GM19455 (cell line): ENCODE measurements around the gene ALG14.
"Not testable (repeated sequence)": the region's sequence is repeated elsewhere in the genome, so short reads cannot be mapped to it uniquely, and the experiment has no call there.

ENCODE experiments used
- ATAC-seq: cut with Tn5 transposase; IDR thresholded peaks from one replicate; pipeline ENCODE4 v1.9.1; 2021; ENCODE audit not compliant: unreplicated experiment

The ALG14 gene

DNA sequence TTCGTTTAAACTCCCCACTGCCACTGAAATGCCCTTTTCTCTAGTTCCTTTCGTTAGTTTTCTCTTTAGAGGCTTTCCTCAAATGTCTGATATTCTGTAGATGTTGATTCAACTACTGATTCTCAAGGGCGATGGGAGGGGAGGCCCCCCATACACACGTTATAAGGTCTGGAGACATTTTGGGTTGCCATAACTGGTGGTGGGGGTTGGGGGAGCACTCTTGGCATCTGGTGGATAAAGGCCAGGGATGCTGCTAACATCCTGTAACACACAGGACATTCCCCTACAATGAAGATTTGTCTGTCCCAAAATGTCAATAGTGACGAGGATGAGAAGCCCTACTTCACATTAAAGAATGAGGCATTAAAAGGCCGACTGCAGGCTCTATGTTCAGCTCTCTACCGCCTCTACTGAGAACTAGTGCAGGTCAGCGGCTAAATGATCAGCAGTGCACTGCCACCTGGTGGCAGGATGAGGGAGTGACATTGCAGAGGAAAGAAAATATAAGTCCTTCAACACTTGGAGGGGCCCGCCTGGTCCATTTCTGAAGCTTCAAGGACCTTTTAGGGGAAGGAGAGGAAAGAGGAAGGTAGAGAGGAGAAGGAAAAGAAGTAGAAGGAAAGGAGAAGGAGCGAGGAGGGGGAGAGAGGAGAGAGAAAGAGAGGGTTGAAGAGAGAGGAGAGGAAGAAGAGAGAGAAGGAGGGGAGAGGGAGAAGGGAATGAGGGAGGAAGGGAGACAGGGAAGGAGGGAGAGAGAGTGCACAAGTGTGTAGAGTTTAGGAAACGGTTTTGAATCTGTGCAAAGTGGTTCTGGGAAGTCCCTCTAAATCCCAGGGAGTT, 29.4 kb downstream of the ALG14 start:
- peak; percentile 96 for ATAC-seq

DNA sequence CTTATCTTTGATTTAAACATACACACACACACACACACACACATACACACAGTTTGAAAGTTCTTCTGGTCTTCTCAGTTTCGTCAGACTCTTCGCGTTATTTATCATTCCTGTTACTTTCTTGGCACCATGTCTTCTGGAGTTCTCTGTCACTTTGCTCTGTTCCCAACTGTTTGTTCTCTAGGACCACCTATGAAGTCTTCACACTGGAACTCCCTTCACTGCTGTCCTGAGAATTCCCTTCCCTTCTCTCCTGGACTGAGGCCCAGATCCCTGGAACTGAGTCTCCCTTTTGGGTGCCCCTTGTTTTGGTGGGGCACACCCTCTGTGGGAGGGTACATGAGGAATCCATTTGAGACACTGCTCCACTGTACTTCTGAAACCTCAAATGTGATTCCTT, 30.5 kb downstream of the ALG14 start:
- no peak for ATAC-seq

DNA sequence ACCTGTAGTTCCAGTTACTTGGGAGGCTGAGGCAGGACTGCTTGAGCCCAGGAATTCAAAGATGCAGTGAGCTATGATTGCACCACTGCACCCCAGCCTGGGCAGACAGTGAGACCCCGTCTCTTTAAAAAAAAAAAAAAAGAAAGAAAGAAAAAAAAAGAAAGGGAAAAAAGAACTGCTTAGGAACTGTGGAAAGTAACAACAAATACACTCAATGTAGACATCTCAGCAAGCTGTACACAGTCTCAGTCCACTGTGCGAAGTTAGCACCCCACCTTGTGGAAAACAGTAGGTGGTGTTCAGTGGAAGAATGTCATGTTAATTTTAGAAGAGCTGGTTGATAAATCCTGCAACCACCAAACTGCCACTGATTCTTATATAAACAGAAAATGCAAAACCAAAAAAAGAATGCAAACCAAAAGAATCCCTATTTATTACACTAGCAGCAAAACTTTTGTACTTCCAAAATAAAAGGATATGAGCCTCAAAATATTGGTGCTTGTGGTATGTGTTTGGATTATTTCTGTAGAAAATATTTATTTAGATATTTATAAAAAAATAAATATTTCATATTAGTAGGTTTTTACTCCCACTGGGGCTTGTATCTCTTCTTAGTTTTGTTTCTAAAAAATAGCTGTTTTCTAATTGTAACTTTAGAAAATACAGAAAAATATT, 31.1 kb downstream of the ALG14 start:
- ATAC-seq = no peak

DNA sequence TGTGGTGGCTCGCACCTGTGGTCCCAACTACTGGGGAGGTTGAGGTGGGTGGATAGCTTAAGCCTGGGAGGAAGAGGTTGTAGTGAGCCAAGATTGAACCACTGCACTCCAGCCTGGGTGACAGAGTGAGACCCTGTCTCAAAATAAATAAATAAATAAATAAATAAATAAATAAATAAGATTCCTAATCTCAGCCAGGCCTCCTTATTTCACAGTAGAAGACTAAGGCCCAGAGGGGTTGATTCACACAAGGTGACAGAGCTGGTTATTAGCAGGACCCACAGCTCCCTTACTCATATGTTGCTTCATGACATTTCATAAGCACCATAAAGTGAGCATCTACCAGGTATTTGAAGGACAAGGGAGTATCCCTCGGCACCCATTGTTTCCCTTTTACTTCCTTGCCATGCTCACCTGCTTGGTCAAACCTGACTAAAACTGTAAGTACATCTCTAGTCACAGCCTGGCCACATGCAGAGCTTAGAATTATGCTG, 32.7 kb downstream of the ALG14 start:
- no peak for ATAC-seq

DNA sequence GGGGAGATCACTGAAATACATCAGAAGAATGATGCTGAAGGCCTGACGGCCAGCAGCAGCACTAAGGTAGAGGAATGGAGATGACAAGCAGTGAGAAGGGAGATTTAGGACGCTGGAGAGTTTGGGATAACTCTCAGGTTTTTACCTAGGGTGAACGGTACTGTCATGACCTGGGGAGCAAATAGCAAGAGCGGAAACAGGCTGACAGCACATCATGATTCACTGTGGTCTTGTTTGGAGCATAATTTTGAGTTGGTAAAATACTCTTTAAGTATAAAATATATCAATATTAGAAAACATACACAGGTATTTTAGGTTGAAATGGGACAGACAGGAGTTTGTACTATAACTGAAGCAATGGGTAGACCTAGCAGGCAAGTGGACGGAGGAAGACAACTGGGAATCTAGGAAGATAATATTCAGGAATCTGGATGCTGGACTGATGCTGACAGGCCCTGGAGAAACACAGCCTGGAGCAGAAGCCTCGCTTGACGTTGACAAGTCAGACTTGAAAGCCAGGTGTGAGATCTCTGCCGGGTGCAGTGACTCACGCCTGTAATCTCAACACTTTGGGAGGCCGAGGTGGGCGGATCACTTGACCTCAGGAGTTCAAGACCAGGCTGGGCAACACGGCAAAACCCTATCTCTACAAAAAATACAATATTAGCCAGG, 33.3 kb downstream of the ALG14 start:
- no peak for ATAC-seq

DNA sequence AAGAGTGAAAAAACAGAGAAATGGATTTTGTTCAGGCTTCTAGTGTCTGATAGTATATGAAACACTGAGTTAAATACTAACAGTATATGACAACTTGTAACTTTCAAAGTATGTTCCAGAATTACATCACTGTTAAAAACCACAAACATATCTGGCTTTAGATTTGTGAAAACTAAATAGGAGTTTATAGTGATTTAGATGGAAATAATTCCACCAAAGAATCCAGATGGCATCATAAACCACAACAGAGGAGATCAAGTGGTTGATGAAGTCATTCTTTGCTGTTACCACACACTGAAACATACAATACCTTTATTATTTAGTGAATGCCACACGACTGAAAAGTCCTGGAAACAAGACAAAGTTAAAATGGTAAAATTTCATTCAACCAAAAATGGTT, 37.2 kb downstream of the ALG14 start:
- ATAC-seq = no peak

DNA sequence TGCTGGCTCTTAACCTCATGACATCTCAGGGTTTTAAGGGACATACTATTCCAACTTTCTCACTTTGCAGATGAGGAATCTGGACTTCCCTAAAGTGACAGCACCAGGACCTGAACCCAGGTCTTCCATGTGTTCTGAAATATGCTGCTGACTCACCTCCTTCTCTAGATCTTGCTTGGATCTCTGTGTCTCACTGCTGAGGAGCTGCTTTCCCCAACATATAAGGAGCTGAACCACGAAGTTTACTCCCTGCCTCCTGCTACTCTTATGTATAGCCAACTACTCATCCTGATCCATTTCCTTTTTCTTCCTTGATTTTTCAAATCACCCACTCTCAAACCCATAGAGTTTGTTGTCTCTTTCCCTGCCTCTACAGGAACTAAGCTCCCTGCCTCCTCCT, 38.2 kb downstream of the ALG14 start:
- ATAC-seq = no peak

DNA sequence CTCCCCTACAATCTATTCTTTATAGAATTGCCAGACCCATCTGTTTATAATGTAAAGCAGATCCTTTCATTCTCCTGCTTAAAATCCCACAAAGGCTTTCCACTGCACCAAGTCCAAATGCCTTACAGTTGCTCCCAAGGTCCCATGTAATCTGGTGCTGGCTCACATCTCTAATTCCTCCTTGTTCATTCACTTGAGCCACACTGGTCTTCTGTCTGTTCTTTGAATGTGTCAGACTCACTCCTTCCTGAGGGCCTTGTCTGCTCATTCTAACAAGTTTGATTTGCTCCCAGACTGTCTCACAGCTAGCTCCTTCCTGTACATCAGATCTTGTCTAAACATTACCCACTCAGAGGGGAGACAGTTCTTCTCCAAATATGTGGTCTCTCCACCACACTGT, 38.9 kb downstream of the ALG14 start:
- no peak for ATAC-seq

DNA sequence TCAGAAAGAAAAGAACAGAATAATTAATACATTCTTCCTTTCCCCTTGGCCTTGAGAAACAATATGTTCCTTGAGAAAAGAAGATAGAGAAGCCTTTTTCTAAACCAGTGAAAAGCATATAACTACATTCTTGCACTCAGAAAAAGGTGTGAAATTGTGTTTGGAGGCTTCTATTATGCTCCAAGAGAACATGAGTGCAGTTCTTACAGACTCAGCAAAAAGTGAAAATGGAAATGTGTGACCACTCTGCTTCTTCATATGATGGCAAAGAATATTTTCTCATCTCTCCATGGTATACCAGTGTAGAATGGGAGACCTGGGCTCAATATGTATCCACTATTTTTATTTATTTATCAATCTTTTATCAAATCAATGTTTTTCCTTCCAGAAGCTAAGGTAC, 43.2 kb downstream of the ALG14 start:
- ATAC-seq = no peak

DNA sequence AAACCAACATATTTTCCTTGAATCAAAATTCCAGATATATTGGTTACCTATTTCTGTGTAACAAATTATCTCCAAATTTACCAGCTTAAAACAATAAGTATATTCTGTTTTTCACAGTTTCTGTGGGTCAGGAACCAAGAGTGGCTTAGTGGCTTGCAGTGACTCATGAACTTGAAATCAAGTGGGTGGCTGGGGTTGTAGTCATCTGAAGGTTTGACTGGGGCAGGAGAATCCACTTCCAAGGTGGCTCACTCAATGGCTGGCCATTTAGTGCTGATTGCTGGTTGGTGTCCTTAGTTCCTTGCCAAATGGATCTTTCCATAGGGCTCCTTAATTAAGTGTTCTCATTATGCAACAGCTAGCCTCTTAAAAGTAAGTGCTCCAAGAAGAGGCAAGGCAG, 43.8 kb downstream of the ALG14 start:
- no peak for ATAC-seq

DNA sequence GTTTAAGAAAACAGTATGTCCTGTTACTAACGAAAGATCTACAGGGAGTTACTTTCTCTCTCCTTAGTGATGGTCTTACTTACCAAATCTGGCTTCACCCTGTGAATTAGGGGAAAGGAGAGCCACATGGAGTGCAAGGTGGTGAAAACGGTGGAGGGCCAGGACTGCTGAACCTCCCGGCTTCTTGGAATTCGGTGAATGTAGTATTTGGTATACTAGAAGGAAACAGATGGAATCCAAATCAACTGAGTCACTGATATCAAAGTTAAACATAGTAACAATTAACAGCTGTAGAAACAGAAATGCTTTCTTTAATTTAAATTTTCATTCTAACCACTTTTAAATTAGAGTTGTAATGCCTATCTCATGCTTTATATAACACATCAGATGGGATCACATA, 45.7 kb downstream of the ALG14 start:
- ATAC-seq = no peak

DNA sequence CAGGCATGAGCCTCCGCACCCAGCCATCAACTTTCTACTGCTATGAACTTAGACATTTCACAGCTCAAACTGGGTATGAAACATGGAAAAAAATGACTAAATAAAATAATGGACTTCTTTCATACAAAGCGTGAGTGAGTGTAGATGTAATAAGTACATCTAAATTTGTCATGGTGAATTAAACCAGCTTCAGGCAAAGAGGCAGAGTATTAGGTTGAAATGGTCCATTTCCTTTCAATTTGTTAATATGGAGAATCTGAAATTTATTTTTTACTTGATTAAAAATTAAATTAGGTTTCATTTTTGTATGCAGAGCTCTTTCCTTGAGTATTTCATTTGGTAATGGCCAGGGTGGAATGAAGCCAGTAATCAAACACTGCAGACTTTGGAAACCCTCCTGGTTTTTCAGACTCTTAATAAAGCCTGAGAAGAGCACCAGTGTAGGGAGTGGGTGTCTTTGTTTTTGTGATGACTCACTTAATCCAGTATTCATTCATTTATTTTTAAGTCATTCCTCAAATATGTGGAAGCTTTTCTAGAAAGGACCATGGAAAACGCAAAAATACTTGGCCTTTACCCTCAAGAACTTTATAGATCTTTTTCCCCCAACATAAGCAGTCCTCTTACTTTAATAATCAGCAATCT, 49.2 kb downstream of the ALG14 start:
- no peak for ATAC-seq

DNA sequence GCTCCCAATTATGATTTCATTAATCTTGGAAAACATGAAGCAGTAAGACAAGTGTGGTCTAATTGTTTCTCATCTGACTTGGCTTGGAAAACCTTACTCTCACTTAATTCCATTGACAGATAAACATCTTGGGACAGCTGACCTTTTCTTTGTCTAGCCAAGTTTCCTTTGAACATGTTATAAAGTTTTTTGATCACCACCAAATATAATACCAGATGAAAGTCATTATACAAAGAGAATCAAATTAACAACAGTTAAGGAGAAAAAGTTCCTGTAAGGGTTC, 50.2 kb downstream of the ALG14 start:
- ATAC-seq = no peak

DNA sequence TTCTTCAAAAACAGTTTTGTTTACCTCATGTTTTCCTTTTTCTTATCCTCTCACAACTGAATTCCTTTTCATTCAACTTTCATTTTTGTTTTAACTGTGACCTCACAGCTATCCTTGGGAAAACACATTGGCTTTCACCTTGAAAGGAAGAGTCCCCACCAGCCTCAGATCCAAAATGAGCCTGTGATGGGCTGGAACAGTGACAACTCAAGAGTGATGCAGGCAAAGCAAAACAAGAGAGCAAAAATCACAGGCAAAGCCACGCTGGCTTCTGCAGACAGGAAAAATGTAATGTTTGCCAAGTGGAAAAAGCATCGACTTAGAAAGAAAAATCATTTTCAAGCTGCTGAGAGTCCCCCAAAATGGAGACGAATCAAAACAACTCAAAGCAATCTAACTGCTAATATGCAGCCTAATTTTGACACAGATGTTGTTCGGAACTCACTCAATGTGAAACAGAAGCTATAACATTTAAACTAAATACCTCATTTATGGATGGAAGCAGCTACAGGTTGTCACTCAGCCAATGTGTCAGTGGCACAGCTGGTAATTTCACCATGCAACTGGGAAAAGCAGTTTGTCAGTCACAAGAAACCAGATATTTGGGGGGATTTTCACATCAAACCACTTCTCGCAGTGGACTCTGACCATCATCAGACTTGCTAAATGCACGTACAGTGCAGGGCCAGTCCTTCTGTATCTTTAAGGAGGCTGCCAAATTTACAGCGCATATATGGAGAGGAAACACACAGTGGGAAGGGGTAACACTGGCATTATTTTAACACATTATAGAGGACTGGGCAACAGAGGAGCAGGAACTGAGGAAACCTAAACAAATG, 50.7 kb downstream of the ALG14 start:
- no peak for ATAC-seq

DNA sequence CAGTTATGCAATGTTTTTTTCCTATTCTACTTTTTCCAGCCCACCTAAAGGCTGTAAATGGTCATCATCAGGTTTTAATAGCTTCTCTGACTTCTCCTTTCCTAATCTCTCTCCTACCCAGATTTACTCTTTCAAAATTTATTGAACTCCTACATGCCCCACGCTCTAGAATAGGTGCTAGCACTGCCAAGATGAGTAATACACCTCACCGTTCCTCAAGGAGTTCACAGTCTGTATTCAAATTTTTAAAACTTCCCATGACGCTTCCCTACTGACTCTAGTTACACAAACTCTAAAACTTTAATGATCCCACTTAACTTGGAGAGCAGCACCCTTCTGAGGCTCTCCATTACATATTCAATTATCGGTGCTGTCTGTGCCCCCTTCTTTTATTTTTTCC, 51.6 kb downstream of the ALG14 start:
- ATAC-seq = no peak

DNA sequence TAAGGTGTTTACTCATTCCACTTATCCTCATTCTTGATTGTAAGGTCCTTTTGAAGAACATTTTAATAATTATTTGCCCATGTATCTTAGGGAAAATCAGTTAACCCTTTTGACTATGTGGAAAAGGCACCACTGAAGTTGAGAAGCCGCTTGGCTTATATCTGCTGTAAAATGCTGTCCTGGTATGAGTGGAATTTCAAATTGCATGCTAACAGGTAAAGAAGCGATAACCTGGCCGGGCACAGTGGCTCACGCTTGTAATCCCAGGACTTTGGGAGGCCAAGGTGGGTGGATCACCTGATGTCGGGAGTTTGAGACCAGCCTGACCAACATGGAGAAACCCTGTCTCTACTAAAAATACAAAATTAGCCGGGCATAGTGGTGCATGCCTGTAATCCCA, 53.3 kb downstream of the ALG14 start:
- ATAC-seq = not testable (repeated sequence)

DNA sequence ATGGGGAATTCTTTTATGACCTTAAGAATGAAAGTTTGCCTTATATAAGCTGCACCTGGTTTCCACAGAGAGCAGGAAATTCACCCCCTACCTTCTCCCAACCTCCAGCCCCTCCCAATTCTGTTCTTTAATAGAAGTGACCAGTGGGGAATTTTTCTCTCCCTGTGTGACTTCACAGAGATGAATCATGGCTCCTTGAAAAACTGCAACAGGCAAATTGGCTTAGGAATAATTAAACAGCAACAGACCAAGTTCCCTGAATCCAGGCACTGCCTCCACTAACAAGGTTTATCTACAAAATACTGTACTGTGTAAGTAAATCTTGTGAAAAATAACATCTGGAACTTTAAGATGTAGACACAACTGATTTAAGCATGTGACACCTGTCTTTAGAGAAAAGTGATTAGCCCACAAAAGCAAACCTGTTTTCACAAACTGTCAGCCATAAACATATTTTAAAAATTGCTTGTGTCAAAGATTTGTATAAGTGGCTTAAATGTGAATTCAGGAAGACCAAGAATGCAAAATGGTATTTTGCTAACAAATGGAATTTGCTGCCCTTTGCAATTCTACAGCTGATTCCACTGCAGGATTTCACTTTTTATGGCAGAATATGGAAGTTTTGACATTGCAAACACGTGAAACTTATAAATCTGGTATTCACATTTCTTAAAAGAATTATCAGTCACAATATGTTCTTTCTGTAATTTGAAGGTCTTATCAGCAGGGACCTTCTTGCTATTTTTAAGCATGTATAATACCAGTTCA, 54.0 kb downstream of the ALG14 start:
- no peak for ATAC-seq

DNA sequence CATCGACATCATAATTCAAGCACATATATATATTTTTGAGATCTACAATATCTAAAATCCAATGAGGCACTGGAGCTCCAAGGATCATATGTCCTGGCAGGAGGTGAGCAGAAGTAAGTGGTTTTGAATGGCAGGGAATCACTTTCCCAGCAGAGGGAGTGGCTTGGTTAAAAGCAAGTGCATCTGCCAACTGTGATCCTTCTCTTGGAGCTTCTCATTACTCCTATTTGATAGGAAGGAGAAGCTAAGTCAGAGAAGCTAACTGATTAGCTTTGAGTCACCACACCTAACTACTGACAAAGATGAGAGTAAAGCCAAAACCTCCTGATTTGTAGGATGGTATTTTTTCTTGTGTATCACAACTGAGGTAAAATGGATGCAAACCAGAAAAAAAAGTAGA, 55.0 kb downstream of the ALG14 start:
- no peak for ATAC-seq

DNA sequence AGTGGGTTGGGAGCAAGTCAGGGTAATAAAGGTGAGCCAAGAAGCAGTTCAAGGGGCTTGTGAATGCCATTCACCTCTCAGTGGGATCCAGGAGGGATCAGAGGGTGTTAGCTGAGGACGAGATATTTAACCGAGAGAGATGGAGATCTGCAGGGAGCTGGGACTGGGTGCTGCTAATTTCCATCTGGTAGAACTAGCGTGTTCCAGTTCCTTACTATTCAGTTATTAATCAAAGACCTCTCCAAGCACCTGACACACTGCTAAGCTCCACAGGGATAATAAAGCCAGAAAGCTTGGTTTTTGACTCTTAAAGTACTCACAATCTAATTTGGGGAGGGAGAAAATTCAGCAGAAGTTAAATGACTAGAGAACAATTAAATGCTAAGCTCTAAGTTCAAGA, 57.7 kb downstream of the ALG14 start:
- ATAC-seq = no peak

DNA sequence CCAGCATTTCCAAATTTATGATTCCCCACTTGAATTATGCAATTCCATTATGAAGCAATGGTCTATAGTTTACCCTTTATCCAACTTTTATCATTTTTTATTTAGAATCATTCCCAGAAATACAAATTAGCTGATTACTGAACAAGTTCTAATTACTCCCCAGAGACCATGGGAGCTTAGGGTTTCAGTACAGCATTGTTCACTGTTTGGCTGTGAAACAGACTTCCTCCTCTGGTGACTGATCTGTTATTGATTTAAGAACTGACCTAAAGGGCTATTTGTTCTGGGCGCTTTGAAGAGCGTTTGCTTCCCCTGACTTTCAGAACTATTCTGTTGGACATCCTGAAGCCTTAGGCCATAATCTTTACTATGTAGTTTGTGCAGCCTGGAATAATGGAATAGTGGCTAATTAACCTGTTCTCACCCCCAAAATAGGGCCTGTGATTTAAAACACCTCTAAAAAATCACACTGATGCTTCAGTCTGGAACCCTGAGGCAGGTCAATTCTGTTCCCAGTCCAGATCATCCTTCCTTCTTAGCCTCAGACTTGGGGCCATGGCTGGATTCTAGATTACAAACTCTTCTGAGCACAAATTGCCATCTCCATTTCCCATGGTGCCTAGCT, 58.7 kb downstream of the ALG14 start:
- ATAC-seq = no peak
